ENCODE measurements around the gene RAB20. TPM values are rescaled to one million over a fixed set of nuclear protein-coding genes. Genes with fewer than 3 reads are reported as not detected.

Gene RAB20
- total and polyA plus RNA-seq, 2 of the 8 experiments (the other 6 are each of a cell fraction or from before 2014, with no cell fraction given) = 14.8 to 27.9 TPM

DNA sequence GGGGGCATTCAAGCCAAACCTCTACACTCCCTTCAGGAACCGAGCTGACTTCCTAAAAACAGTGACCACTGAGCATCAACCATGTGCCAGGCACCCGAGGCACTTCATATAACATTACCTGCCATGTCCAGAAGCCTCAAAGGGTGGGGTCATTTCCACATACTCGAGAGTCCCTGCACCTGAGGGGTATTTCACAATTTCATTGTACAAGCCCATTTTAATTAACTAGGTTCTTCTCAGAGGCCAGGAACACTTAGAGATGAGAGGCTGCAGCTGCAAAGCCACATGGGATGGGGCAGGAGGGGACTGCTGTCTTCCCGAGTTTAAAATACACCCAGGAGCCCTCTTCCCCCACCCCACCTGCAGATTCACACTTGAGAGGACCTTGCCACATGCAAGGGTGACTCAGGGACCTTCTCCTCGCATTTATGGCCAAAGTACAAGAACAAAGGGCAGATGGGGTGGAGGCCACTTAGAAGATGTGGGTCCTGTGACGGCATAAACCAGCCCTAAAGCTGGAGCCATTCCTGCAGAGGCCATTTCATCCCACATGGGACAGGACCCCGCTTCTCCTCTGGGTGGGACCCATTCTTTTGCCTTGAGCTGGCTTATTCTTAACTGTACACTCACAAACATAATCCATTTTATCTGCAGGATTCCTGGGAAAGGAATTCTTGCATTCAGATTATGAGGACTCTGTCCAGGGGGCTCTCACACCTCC lies 43.9 kb downstream of the RAB20 start:
- Histone ChIP-seq H3K9ac (replicated peaks in 1 of 4; ENCODE audit: extremely low read depth in 1 of 4, low read depth in 3 of 4, low read length in 3 of 4) (no peak overlapping the region), H3K79me1 (ENCODE audit: low read depth, low read length) (no peaks in the 10 kb centered on the region; the same call in 1 of the 2 replicates), H3K18ac (ENCODE audit: extremely low read depth, low read length) (no peak overlapping the region), H3K14ac (ENCODE audit: insufficient read length) (no peak overlapping the region), H4K91ac (replicated peaks; ENCODE audit: insufficient read length, low read length) (no peak overlapping the region), H3K56ac (replicated peaks; ENCODE audit: insufficient read length, low read depth, low read length) (no peak overlapping the region), H2BK15ac (ENCODE audit: low read length) (0 out of 2 replicates have a peak overlapping the region, but pooled peaks have one; percentile 46), H3K4me1 (replicated peaks in 1 of 4; ENCODE audit: control insufficient read depth in 3 of 4, insufficient read depth in 4 of 4, low read length in 3 of 4) (no peaks in the 10 kb centered on the region), H3K23ac (ENCODE audit: insufficient read length) (no peak overlapping the region), H3K23me2 (ENCODE audit: low read depth, low read length) (no peaks in the 10 kb centered on the region), H3K9me3 (ENCODE audit: insufficient read depth in 2 of 2, low read depth in 1 of 2, low read length in 1 of 2) (no peaks in the 10 kb centered on the region), H3K27me3 (replicated peaks in 1 of 4; ENCODE audit: control insufficient read depth in 3 of 4, extremely low read depth in 1 of 4, insufficient read depth in 3 of 4, low read length in 3 of 4) (no peaks in the 10 kb centered on the region), H4K8ac (ENCODE audit: extremely low read depth, insufficient read depth, low read length) (no peak overlapping the region), H2BK120ac (replicated peaks; ENCODE audit: low read depth, low read length) (no peak overlapping the region), H2BK20ac (ENCODE audit: low read length) (no peak overlapping the region), H2AFZ (ENCODE audit: low read length) (no peak overlapping the region), H3K36me3 (ENCODE audit: control insufficient read depth in 2 of 4, insufficient read depth in 4 of 4, low read length in 3 of 4) (peaks cover 0 to 4% (median 2%) of the 10 kb centered on the region in 4 experiments; a peak in 3 of 8 replicates), H3K4ac (replicated peaks; ENCODE audit: insufficient read length, low read depth, low read length) (no peak overlapping the region), H2AK5ac (ENCODE audit: low read depth, low read length) (no peak overlapping the region), H4K20me1 (replicated peaks in 1 of 2; ENCODE audit: control insufficient read depth in 1 of 2, insufficient read depth in 2 of 2, low read length in 2 of 2) (no peaks in the 10 kb centered on the region), H3K79me2 (ENCODE audit: control insufficient read depth in 1 of 2, insufficient read depth in 2 of 2, low read length in 2 of 2) (no peaks in the 10 kb centered on the region), H4K5ac (ENCODE audit: insufficient read length, low read depth, low read length) (no peak overlapping the region), H2BK12ac (ENCODE audit: low read depth, low read length) (no peak overlapping the region), H2BK5ac (ENCODE audit: low read depth, low read length) (no peak overlapping the region), H3K4me3 (ENCODE audit: extremely low read depth in 1 of 4, insufficient read depth in 2 of 4, low read depth in 3 of 4, low read length in 4 of 4) (no peak overlapping the region), H3K4me2 (ENCODE audit: insufficient read depth in 1 of 2, low read depth in 2 of 2, low read length in 2 of 2) (no peak overlapping the region), H3K27ac (ENCODE audit: low read depth, low read length) (no peak overlapping the region)
- FAIRE-seq (no peak), DNase-seq (ENCODE audit: low read depth in 1 of 2, low spot score in 2 of 2) (no peak)
- CTCF ChIA-PET (ENCODE audit: partially characterized antibody) = interaction anchor here (0.8 to 2.1 kb wide), 6 partner anchors 9 to 62 kb away, joined by 3 to 20 read pairs (median 4); no protein-coding TSS in a partner anchor
- POLR2A ChIA-PET (ENCODE audit: partially characterized antibody) = interaction anchor here (1.1 to 1.3 kb wide), 3 partner anchors 10 to 18 kb away, joined by 3 to 4 read pairs (median 4); no protein-coding TSS in a partner anchor
- WGBS, 2 experiments (ENCODE audit: extremely low coverage in 1 of 2, insufficient coverage in 1 of 2, insufficient read length in 1 of 2, insufficient replicate concordance in 2 of 2, low coverage in 1 of 2, low lambda C conversion rate in 2 of 2, missing lambda C conversion rate in 1 of 2) = 84% methylated on average over 7 of the region's 7 CpGs; no CpG with 5 or more reads in 1 of the 2 experiments
- TF ChIP-seq NRF1 (IDR thresholded peaks at IDR 0.05; ENCODE audit: low read depth, low read length) = no peak
